Non-pigmented ciliary epithelial cell (primary cell): ENCODE measurements around the gene STAG2.
A peak's percentile ranks its signal among the peaks of the same experiment; 100 is the strongest.
"Not testable (repeated sequence)": the region's sequence is repeated elsewhere in the genome, so short reads cannot be mapped to it uniquely, and the experiment has no call there.

Experiments
- DNase-seq: peaks from one replicate; pipeline ENCODE4 v3.0.0-alpha.2; 2010; ENCODE audit warnings: low read depth

Gene STAG2

GRCh38 chrX:124042042-124042441 lies 80.5 kb downstream of the STAG2 start:
- no peak for DNase-seq

- no peak for DNase-seq
Observed at GRCh38 chrX:124045109-124045508, 83.6 kb downstream of the STAG2 start.

GRCh38 chrX:124084417-124084816 lies 122.9 kb downstream of the STAG2 start:
- DNase-seq = not testable (repeated sequence)

- DNase-seq = no peak
Observed at GRCh38 chrX:124085063-124085462, 123.6 kb downstream of the STAG2 start.

- DNase-seq = no peak
Observed at GRCh38 chrX:124086411-124086810, 124.9 kb downstream of the STAG2 start.

GRCh38 chrX:124087000-124087746 lies 125.7 kb downstream of the STAG2 start:
- DNase-seq = no peak

GRCh38 chrX:124093222-124093621 lies 131.7 kb downstream of the STAG2 start:
- no peak for DNase-seq

- DNase-seq = no peak
Observed at GRCh38 chrX:124097116-124097515, 135.6 kb downstream of the STAG2 start.

GRCh38 chrX:124098089-124098488 lies 136.6 kb downstream of the STAG2 start:
- DNase-seq = peak; percentile 3

GRCh38 chrX:124103966-124104365 lies 142.5 kb downstream of the STAG2 start:
- DNase-seq = no peak

GRCh38 chrX:124104512-124104911 lies 143.0 kb downstream of the STAG2 start:
- not testable (repeated sequence) for DNase-seq

- no peak for DNase-seq
Observed at GRCh38 chrX:124113621-124114600, 152.4 kb downstream of the STAG2 start.

GRCh38 chrX:124117325-124117724 lies 155.8 kb downstream of the STAG2 start:
- no peak for DNase-seq

- DNase-seq = no peak
Observed at GRCh38 chrX:124125471-124125870, 164.0 kb downstream of the STAG2 start.

GRCh38 chrX:124127496-124127895 lies 166.0 kb downstream of the STAG2 start:
- no peak for DNase-seq

- DNase-seq = not testable (repeated sequence)
Observed at GRCh38 chrX:124132437-124132836, 170.9 kb downstream of the STAG2 start.

GRCh38 chrX:124145749-124146148 lies 184.2 kb downstream of the STAG2 start:
- no peak for DNase-seq

- no peak for DNase-seq
Observed at GRCh38 chrX:124151195-124151594, 189.7 kb downstream of the STAG2 start.
